SK-N-SH treated with all-trans-retinoic acid at 6 μM for 48 hours (cell line): ENCODE data around the gene LRMDA.

Source experiments
- ATAC-seq: fragments of 200-7000 bp; cut with Tn5 transposase; 3 replicates; pipeline ENCODE4 v1.9.1; 2020; ENCODE audit warnings: mild to moderate bottlenecking, moderate library complexity
- BACH2 ChIP-seq: fragments of 250-450 bp; sonication (Bioruptor Pico); IDR thresholded peaks from 2 replicates; pipeline ENCODE4 v1.9.0; 2021; ENCODE audit warnings: mild to moderate bottlenecking, borderline replicate concordance
- CSDC2 ChIP-seq: fragments of 250-450 bp; sonication (Bioruptor Pico); IDR thresholded peaks from 2 replicates; pipeline ENCODE4 v1.5.0; 2020; ENCODE audit warnings: mild to moderate bottlenecking, moderate library complexity
- CSRNP3 ChIP-seq: fragments of 250-450 bp; sonication (Bioruptor Pico); IDR thresholded peaks from 2 replicates; pipeline ENCODE4 v1.5.1; 2021; ENCODE audit warnings: mild to moderate bottlenecking, moderate library complexity
- ESRRG ChIP-seq: fragments of 250-450 bp; sonication (Bioruptor Pico); IDR thresholded peaks from 2 replicates; pipeline ENCODE4 v1.6.1; 2021; ENCODE audit warnings: mild to moderate bottlenecking
- GLIS3 ChIP-seq: fragments of 250-450 bp; sonication (Bioruptor Pico); IDR thresholded peaks from 2 replicates; pipeline ENCODE4 v1.5.0; 2020; ENCODE audit warnings: mild to moderate bottlenecking, moderate library complexity
- ISL1 ChIP-seq: fragments of 250-450 bp; sonication (Bioruptor Pico); IDR thresholded peaks from 2 replicates; pipeline ENCODE4 v2.1.2; 2022; ENCODE audit warnings: mild to moderate bottlenecking, moderate library complexity
- PPARA ChIP-seq: fragments of 250-450 bp; sonication (Bioruptor Pico); IDR thresholded peaks from 2 replicates; pipeline ENCODE4 v1.5.0; 2020; ENCODE audit warnings: mild to moderate bottlenecking, borderline replicate concordance
- RARB ChIP-seq: fragments of 250-450 bp; sonication (Bioruptor Pico); IDR thresholded peaks from 2 replicates; pipeline ENCODE4 v1.8.0; 2021; ENCODE audit warnings: mild to moderate bottlenecking, moderate library complexity
- SNAI2 ChIP-seq: fragments of 250-450 bp; sonication (Bioruptor Pico); IDR thresholded peaks from 2 replicates; pipeline ENCODE4 v1.5.0; 2020; ENCODE audit warnings: mild to moderate bottlenecking, moderate library complexity
- TOX ChIP-seq: fragments of 250-450 bp; sonication (Bioruptor Pico); IDR thresholded peaks from 2 replicates; pipeline ENCODE4 v1.8.0; 2021; ENCODE audit warnings: mild to moderate bottlenecking, moderate library complexity, borderline replicate concordance
- TSHZ2 ChIP-seq: fragments of 250-450 bp; sonication (Bioruptor Pico); IDR thresholded peaks from 2 replicates; pipeline ENCODE4 v1.5.0; 2020; ENCODE audit warnings: mild to moderate bottlenecking, moderate library complexity
- ZFP30 ChIP-seq: fragments of 450-650 bp; formaldehyde crosslinking; IDR thresholded peaks from 2 replicates; pipeline ENCODE4 v1.5.0; 2022; ENCODE audit warnings: mild to moderate bottlenecking, moderate library complexity
- ZNF70 ChIP-seq: fragments of 450-650 bp; formaldehyde crosslinking; IDR thresholded peaks from 2 replicates; pipeline ENCODE4 v1.5.0; 2020; ENCODE audit warnings: mild to moderate bottlenecking, moderate library complexity
- ZNF8 ChIP-seq: fragments of 450-650 bp; formaldehyde crosslinking; IDR thresholded peaks from 2 replicates; pipeline ENCODE4 v1.5.0; 2020; ENCODE audit warnings: mild to moderate bottlenecking, moderate library complexity
- TF ChIP-seq, protein P1 (sequence below): fragments of 250-450 bp; sonication (Bioruptor Pico); IDR thresholded peaks from 2 replicates; pipeline ENCODE4 v1.8.0; 2020; ENCODE audit warnings: mild to moderate bottlenecking, moderate library complexity, borderline replicate concordance
- TF ChIP-seq, protein P2 (sequence below): fragments of 250-450 bp; sonication (Bioruptor Pico); IDR thresholded peaks from 2 replicates; pipeline ENCODE4 v1.8.0; 2021; ENCODE audit warnings: low read depth, mild to moderate bottlenecking, moderate library complexity, borderline replicate concordance

Gene LRMDA

GRCh38 chr10:76310588-76311080 lies 879.2 kb downstream of the LRMDA start:
- no peak for ATAC-seq
- TF ChIP-seq TOX (no peak), ESRRG (CRISPR knock-in tag) (no peak), CSRNP3 (CRISPR knock-in tag) (no peak), ZNF8 (CRISPR knock-in tag) (no peak), ZFP30 (no peak), BACH2 (no peak)
- TF ChIP-seq, protein P1, sequence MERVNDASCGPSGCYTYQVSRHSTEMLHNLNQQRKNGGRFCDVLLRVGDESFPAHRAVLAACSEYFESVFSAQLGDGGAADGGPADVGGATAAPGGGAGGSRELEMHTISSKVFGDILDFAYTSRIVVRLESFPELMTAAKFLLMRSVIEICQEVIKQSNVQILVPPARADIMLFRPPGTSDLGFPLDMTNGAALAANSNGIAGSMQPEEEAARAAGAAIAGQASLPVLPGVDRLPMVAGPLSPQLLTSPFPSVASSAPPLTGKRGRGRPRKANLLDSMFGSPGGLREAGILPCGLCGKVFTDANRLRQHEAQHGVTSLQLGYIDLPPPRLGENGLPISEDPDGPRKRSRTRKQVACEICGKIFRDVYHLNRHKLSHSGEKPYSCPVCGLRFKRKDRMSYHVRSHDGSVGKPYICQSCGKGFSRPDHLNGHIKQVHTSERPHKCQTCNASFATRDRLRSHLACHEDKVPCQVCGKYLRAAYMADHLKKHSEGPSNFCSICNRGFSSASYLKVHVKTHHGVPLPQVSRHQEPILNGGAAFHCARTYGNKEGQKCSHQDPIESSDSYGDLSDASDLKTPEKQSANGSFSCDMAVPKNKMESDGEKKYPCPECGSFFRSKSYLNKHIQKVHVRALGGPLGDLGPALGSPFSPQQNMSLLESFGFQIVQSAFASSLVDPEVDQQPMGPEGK, result no peak
- TF ChIP-seq, protein P2, sequence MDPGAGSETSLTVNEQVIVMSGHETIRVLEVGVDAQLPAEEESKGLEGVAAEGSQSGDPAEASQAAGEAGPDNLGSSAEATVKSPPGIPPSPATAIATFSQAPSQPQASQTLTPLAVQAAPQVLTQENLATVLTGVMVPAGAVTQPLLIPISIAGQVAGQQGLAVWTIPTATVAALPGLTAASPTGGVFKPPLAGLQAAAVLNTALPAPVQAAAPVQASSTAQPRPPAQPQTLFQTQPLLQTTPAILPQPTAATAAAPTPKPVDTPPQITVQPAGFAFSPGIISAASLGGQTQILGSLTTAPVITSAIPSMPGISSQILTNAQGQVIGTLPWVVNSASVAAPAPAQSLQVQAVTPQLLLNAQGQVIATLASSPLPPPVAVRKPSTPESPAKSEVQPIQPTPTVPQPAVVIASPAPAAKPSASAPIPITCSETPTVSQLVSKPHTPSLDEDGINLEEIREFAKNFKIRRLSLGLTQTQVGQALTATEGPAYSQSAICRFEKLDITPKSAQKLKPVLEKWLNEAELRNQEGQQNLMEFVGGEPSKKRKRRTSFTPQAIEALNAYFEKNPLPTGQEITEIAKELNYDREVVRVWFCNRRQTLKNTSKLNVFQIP (CRISPR knock-in tag), result no peak

DNA sequence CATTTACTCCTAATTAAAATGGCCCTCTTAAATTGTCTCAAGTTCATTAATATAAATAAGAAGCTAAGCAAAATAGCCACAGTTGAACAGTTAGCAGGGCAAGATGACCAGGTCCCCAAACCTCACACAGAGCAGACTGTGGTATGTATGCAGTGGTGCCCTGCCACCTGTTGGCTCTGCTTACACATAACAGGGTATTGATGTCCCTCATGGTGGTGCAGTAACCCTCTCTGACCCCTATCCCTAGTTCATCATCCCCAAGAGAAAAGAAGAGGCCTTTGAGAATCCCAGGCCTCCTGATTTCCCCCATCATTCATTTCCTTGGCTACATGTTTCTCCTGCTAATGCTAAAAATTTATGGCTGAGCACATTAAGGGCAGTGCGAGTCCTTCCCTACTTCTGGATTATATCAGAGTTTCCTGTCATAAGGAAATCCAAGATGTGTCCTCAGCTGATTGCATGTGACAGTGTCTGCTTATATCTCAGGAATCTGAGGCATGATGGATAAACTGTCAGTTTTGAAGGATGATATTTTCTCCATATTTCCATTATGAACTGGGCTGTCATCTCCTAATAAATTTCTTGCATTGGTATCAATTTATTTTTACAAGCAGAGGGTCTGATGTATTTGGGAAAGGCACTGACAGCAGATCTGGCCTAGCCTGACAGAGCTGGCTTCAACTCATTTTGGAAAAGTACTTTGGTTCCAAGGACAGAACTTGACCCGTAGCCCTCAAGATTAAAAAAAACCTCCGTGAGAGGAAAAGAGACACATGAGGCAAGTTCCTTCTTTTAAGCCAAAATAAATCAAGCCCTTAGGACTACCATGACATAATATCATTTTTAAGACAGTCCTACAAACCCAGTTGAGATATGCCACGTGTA lies 880.6 kb downstream of the LRMDA start:
- ATAC-seq, result peak; percentile 65
- no peak for TF ChIP-seq PPARA
- TF ChIP-seq TOX, result peak; percentile 83
- TF ChIP-seq, protein P2 (CRISPR knock-in tag), result no peak
- no peak for TF ChIP-seq ZFP30
- no peak for TF ChIP-seq CSDC2 (CRISPR knock-in tag)
- peak; percentile 48; the same call in 1 of the 2 replicates for TF ChIP-seq RARB (CRISPR knock-in tag)
- no peak for TF ChIP-seq GLIS3 (CRISPR knock-in tag)
- TF ChIP-seq SNAI2 (CRISPR knock-in tag), result no peak
- TF ChIP-seq ESRRG (CRISPR knock-in tag), result no peak
- no peak for TF ChIP-seq CSRNP3 (CRISPR knock-in tag)
- TF ChIP-seq TSHZ2 (CRISPR knock-in tag), result no peak
- TF ChIP-seq ISL1, result peak; percentile 73
- no peak for TF ChIP-seq ZNF8 (CRISPR knock-in tag)
- TF ChIP-seq BACH2, result no peak

DNA sequence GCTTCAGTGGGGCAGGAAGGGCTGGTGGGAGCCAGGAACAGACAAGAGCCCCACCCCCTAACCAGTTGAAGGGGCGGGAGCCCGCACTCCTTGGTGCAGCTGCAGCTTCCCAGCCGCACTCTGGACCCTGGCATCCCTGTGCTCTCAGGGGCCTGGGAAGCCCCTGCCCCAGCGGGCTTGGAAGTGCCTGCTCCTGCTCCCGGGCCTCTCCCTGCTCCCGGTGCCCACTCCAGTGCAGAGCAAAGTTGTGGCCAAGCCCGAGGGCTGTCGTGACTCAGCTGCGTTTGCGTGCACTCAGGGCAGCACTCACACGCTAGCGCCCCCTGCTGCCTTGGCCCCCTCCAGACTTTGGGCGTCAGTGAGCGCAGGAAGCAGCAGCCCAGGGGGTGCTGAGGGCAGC lies 883.8 kb downstream of the LRMDA start:
- ATAC-seq, result no peak
- TF ChIP-seq ZNF70 (CRISPR knock-in tag), result no peak
- TF ChIP-seq RARB (CRISPR knock-in tag), result no peak
- TF ChIP-seq, all 23 proteins: peak for 0
